ENCODE measurements around the gene KIF21A.

DNA sequence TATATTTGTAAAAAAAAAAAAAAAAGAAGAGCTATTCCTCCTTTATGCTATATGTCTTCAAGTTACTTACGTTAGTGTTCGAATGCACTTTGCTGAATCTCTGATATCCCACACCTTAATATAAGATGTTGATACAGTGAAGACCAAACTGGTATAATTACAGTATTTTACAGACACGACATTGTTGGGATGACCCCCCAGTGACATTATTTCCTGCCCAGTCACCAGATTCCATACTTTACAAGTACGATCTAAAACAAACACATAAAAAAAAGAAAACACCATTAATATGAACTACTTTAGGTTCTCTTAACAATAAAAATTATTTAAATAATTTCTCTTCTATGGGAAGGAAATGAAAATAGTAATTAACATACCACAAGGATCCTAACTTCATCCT lies 133.4 kb downstream of the KIF21A start:
- TF ChIP-seq EZH2 (IDR thresholded peaks at IDR 0.05; ENCODE audit: low read length, missing control alignments) = no peak
- TF ChIP-seq, protein P1, sequence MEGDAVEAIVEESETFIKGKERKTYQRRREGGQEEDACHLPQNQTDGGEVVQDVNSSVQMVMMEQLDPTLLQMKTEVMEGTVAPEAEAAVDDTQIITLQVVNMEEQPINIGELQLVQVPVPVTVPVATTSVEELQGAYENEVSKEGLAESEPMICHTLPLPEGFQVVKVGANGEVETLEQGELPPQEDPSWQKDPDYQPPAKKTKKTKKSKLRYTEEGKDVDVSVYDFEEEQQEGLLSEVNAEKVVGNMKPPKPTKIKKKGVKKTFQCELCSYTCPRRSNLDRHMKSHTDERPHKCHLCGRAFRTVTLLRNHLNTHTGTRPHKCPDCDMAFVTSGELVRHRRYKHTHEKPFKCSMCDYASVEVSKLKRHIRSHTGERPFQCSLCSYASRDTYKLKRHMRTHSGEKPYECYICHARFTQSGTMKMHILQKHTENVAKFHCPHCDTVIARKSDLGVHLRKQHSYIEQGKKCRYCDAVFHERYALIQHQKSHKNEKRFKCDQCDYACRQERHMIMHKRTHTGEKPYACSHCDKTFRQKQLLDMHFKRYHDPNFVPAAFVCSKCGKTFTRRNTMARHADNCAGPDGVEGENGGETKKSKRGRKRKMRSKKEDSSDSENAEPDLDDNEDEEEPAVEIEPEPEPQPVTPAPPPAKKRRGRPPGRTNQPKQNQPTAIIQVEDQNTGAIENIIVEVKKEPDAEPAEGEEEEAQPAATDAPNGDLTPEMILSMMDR (conservative IDR thresholded peaks at IDR 0.05 in 1 of 2, IDR thresholded peaks at IDR 0.05 in 1 of 2; ENCODE audit: low read depth in 1 of 2, low read length in 2 of 2) = no peak
